ENCODE results near the gene MYL6.

- TF ChIP-seq EZH2 (IDR thresholded peaks at IDR 0.05; ENCODE audit: borderline replicate concordance, low read depth, low read length), result no peak
- TF ChIP-seq POLR2AphosphoS5 (IDR thresholded peaks at IDR 0.05; ENCODE audit: control insufficient read depth, insufficient read depth, low read depth, low read length), result 0 out of 2 replicates have a peak, but pooled peaks have one; percentile 50
- TF ChIP-seq ATF2 (CRISPR knock-in tag; IDR thresholded peaks at IDR 0.05), result no peak
- no peak for TF ChIP-seq TGIF2 (CRISPR knock-in tag; IDR thresholded peaks at IDR 0.05)
- no peak for TF ChIP-seq MAZ (CRISPR knock-in tag; conservative IDR thresholded peaks at IDR 0.05 in 1 of 2, IDR thresholded peaks at IDR 0.05 in 1 of 2)
- TF ChIP-seq RFX5 (IDR thresholded peaks at IDR 0.05; ENCODE audit: low read depth, low read length), result no peak
- TF ChIP-seq REST (IDR thresholded peaks at IDR 0.05; ENCODE audit: borderline replicate concordance), result no peak
- no peak for TF ChIP-seq REST (CRISPR knock-in tag; IDR thresholded peaks at IDR 0.05; ENCODE audit: low read depth)
Measured at GRCh38 chr12:56163533-56164344, 5.6 kb downstream of the MYL6 start.

All from K562 (cell line).